Activated CD8-positive, alpha-beta memory T cell treated with anti-CD3 and anti-CD28 coated beads, Interleukin-2, amount 50 U/mL, for 24 hours (primary cell): ENCODE data around the gene NASP.
A peak's percentile ranks its signal among the peaks of the same experiment; 100 is the strongest.

ENCODE experiments used
- DNase-seq: peaks from one replicate; pipeline ENCODE4 v3.0.0-alpha.2; 2020; ENCODE audit errors: extremely low read depth

NASP gene

GRCh38 chr1:45583666-45584350 lies at the start of gene NASP:
NASP (plus strand) TSS chr1:45584041; CDS start chr1:45584147, 106 bp downstream.
- DNase-seq, result peak; percentile 80

DNA sequence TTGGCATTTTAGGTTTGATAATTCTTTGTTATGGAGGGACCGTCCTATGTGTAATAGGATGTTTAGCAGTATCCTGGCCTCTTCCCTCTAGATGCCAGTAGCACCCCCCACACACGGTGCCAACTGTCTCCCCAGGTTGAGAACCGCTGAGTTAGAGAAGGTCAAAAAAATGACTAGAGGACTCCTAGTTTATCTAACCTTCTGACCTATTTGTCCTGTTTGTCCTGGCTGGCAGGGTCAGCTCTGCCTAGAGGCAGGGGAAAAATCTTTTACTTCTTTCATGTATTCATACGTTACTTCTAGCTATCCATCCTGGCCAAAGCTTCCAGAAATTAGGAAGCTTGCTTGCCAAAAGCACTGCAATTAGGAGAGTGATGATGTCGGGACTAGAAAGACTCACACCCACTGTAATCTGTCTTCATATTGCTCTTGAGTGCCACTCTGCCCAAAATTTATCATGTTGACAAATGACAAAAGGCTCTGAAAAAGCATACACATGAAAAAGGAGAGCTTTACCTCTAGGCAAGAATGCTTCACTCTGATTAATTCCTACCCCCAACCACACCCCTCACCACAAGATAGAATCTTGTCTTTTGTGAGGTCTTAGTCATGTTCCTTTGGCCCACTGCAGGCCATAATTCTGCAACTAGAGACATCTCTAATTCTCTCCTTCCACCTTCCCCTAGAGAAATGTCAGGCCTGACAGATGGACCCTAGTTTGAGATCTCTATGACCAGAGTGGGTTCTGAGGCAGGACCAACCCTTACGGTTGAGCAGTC lies 47.7 kb upstream of the NASP start:
- DNase-seq, result no peak

GRCh38 chr1:45536886-45537285 lies 47.0 kb upstream of the NASP start:
- no peak for DNase-seq

GRCh38 chr1:45541193-45541592 lies 42.6 kb upstream of the NASP start:
- no peak for DNase-seq

GRCh38 chr1:45542591-45542990 lies 41.2 kb upstream of the NASP start:
- no peak for DNase-seq

DNA sequence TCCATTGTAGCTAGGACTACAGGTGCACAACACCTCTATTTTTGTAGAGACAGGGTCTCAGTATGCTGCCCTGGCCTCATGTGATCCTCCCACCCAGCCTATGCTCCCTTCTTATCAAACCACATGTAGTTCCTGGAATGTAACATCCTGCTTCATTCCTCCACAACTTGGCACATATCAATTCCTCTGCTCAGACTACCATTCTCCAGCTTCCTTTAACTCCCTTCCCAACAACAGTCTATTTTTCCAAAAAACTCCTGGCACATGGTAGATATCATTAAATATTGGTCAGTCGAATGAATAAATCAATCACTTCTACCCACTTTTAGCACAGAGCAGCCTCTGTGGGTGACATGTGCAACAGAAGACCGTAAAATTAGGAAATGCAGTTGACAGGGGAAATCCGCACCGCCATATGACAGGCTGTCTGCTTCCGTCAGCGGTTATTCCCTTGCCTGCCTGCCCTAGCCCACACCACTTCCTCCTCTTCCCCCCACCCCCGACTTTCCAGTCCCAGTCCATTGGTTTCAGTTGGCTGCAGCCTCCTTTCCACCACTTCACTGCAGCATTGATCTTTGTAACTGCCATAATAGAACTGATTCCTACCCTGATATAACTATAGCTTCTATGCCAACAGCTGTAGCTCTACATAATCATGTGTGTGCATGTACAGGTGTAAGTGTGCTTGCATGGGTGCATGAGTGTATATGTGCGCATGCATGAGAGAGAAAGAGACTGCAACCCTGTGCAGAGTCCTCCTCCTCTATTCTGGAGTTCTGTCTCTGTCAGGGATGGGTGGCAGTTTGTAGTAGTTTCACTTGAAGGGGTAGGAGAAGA lies 40.0 kb upstream of the NASP start:
- peak; percentile 40 for DNase-seq

GRCh38 chr1:45544530-45544929 lies 39.3 kb upstream of the NASP start:
- no peak for DNase-seq

DNA sequence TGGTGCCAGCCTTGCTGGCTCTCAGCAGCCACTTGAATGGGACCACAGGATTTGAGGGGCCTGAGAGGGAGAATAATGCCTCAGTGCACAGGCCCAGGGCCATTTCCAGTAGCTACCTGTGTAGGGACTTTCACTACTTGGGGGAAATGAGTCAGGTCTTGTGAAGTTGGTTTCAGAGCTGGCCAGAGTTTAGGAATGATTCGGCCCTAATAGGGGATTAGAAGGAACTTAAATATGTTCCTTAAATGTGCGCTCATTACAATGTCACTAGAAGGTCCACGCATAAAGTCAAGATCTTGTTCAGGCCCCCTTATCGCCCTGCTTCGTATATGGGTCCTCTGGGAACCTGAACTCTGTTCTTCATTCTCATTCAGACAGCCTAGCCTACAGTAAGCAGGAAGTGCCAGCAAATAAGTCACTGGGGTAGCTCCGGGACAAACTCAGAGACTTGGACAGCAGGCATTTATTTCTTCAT lies 38.8 kb upstream of the NASP start:
- no peak for DNase-seq

DNA sequence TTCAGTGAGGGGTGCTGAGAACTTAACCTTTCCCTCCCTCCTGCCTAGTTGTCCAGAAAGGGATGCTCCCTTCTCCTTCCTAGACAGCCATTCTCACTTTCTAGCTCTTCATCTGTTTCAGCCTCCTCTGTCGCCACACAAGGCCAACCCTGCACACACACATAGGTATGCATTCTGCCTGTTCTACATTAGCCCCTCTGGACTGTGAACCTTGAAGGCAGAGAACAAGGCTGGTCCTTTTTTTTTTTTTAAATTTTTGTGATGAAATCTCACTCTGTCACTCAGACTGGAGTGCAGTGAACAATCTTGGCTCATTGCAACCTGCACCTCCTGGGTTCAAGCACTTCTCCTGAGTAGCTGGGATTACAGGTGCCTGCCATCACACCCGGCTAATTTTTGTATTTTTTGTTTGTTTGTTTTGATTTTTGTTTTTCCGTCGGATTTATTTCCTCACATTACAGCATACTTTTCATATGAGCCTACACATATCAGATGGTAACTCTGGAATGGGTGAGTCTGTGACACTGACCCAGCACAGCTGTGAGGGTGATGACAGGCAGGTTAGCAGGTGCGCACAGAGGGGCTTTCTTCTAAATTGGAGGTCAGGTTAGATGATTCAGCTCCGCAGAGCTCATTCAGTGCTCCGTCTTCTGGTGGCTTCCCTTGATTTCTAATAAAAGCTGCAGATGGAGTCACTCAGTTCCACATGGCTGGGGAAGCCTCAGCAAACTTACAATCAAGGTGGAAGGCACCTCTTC lies 38.1 kb upstream of the NASP start:
- no peak for DNase-seq

DNA sequence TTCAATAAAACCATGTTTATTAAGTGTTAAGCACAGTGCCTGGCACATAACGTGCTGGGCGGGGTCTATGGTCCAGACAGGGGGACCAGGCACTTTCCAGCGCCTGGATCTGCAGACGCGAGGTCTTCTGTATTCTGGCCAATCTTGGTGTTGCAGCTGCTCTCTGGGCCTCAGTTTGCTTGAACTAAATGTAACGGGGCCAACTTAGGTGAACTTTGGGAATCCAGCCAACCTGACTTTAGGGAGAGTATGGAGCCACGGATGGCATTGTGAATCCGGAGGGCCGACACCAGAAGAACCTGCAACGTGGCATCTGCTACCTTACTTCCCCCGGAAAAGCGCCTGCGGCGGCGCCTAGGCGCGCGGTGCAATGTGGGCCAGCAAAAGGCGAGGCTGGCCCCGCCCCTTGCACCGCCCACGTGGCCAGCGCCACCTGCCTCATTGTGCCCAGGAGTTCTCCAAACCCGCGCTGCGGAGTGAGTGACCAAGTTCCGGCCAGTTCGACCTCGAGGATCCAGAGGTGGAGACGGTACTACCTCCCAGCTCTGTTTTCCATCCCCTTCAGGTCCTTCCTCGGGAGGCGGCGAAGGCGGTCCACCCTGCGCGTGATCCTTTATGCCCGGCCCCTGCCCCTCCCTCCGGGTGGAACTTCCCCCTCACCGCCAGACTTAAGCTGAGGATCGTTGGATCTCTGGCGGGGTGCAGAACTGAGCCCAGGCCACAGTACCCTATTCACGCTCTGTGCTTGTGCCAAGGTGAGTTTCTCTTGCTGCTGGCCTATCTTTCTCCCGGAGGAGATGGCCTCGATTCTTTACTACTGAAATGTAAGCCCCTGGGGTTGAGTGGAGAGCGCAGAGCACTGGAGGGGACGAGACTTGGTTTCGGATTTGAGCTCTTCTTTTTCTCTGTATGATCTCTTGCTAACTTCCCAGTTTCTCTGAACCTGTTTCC lies 33.2 kb upstream of the NASP start, which contains the start of gene AKR1A1:
Gene AKR1A1 (plus strand): TSS at position 426 of the 951 bp plus-strand sequence. CDS start 10,969 bp downstream, outside the sequence.
- DNase-seq, result peak; percentile 70

DNA sequence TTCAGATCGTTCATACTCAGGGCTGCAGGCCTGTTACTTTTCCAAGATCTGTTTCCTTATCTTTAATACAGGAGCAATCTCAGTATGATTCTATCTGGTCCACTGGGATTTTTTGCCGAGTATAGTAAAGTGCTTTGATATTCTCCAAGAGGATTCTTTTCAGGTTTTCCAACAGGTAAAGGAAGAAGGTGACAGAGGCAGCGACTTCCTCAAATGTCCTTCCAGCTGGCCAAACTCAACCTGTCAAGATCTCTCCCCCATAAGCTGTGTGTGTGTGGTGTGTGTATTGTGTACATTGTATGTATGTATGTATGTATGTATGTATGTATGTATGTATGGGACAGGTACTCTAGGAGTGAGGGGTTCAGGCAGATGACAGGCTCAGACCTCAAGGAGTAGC lies 32.2 kb upstream of the NASP start:
- DNase-seq, result no peak

- no peak for DNase-seq
Measured at GRCh38 chr1:45552331-45552730, 31.5 kb upstream of the NASP start.

- DNase-seq, result no peak
Measured at GRCh38 chr1:45554198-45554597, 29.6 kb upstream of the NASP start.

GRCh38 chr1:45557422-45557944 lies 26.4 kb upstream of the NASP start:
- DNase-seq, result no peak

DNA sequence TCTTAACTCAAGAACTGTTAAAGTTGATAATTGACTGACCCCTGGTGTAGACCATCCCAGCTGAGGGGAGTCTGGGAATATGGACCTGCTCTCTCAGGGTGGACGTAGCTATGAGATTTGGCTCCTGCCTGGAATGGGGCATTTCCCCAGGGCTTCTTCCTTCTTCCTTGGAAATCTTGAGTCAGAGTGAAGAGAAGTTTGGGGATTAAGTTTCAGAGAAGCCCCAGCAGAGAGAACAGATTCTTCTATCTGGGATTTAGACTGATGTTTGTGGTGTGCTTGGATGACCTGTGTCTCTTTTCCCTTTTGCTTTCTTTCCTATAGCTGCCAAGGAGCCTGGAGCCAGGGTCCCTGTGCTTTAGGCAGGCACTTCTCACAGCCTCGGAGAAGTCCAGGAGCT lies 20.0 kb upstream of the NASP start:
- no peak for DNase-seq

- no peak for DNase-seq
Measured at GRCh38 chr1:45566722-45567121, 17.1 kb upstream of the NASP start.

- no peak for DNase-seq
Measured at GRCh38 chr1:45567911-45568310, 15.9 kb upstream of the NASP start.

DNA sequence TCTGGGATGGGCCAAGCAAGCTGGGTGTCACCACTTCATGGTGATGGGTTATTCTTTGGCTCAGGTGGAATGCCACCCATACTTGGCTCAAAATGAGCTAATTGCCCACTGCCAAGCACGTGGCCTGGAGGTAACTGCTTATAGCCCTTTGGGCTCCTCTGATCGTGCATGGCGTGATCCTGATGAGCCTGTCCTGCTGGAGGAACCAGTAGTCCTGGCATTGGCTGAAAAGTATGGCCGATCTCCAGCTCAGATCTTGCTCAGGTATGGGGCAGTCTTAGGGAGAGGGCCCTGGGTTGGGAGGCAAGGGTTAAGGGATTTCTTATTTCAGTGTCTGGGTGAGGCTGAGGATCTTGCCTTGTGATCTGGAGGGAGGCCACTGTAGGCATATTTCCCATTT lies 15.4 kb upstream of the NASP start:
- DNase-seq, result no peak

- DNase-seq, result no peak
Measured at GRCh38 chr1:45569571-45569961, 14.3 kb upstream of the NASP start.

DNA sequence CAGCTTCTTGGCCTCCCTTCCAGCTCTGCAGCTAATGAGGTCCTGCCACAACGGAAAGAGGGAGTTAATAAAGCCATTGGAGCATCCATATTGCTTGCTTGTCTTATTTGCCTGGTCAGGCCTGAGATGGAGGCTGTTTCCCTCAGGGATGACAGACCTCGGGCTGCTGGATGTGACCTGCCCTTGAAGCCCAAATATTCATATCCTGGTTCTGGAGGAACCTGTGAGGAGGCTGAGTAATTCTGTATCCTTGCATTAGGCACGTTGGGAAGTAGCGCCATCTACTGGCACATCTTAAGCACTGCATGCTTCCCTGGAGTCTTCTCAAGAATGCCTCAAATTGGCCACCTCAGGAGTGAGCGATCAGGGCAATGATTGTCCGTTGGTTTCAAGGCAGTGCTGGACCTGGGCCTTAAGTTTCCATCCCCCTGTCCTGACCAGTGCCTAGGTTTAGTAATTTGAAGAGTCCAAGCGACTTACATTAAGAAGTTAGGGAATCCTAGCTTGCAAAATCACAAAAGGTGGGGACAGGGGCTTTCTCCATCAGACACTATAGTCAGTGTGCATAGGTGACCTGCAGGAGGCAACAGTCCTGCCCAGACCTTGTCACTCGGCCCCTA lies 13.8 kb upstream of the NASP start:
- DNase-seq, result peak; percentile 33
